ENCODE results near the gene BLACAT1.

- no peak for TF ChIP-seq CTCF (IDR thresholded peaks at IDR 0.05)
- no peak for TF ChIP-seq TCF7 (CRISPR knock-in tag; IDR thresholded peaks at IDR 0.05; ENCODE audit: low read depth)
- TF ChIP-seq ELF4 (CRISPR knock-in tag; IDR thresholded peaks at IDR 0.05; ENCODE audit: low read depth): no peak
- TF ChIP-seq USF1 (CRISPR knock-in tag; IDR thresholded peaks at IDR 0.05): no peak
- TF ChIP-seq ETV6 (CRISPR knock-in tag; IDR thresholded peaks at IDR 0.05): no peak
- no peak for TF ChIP-seq MAX (CRISPR knock-in tag; IDR thresholded peaks at IDR 0.05)
- TF ChIP-seq TP53 (CRISPR knock-in tag; IDR thresholded peaks at IDR 0.05): no peak
- TF ChIP-seq ATF6 (CRISPR knock-in tag; IDR thresholded peaks at IDR 0.05): no peak
- no peak for TF ChIP-seq SMAD3 (CRISPR knock-in tag; IDR thresholded peaks at IDR 0.05; ENCODE audit: borderline replicate concordance)
Measured at GRCh38 chr1:205473475-205473874, 17.6 kb upstream of the BLACAT1 start.

All from WTC11 (cell line).